Osteocyte (in vitro differentiated cells): Measurements from ENCODE around the gene ALKBH5. TPM values are rescaled to one million over a fixed set of nuclear protein-coding genes. Genes with fewer than 3 reads are reported as not detected.

Experiments
- DNase-seq: peaks from one replicate; pipeline ENCODE4 v3.0.0; 2021; ENCODE audit warnings: mixed read lengths; ENCODE audit not compliant: unreplicated experiment; ENCODE audit errors: extremely low spot score
- H3K27ac Mint-ChIP-seq: one replicate; pipeline ENCODE4 v1.8.0; 2021; ENCODE audit warnings: mild to moderate bottlenecking, mixed read lengths; ENCODE audit not compliant: unreplicated experiment
- H3K27me3 Mint-ChIP-seq: one replicate; pipeline ENCODE4 v1.8.0; 2021; ENCODE audit warnings: mixed read lengths; ENCODE audit not compliant: unreplicated experiment
- H3K36me3 Mint-ChIP-seq: one replicate; pipeline ENCODE4 v1.8.0; 2021; ENCODE audit warnings: mixed read lengths; ENCODE audit not compliant: unreplicated experiment
- H3K4me1 Mint-ChIP-seq: one replicate; pipeline ENCODE4 v1.8.0; 2021; ENCODE audit warnings: mixed read lengths; ENCODE audit not compliant: unreplicated experiment
- H3K4me3 Mint-ChIP-seq: one replicate; pipeline ENCODE4 v1.8.0; 2021; ENCODE audit warnings: mild to moderate bottlenecking, moderate library complexity, mixed read lengths; ENCODE audit not compliant: unreplicated experiment
- H3K9me3 Mint-ChIP-seq: one replicate; pipeline ENCODE4 v1.8.0; 2021; ENCODE audit warnings: mixed read lengths; ENCODE audit not compliant: unreplicated experiment
- total RNA-seq: library from RNA; stranded (reverse); gene quantifications from 2 replicates; pipeline ENCODE4 v1.2.1, GENCODE V29; 2021
- TF ChIP-seq, protein P1 (sequence below): fragments of 200-600 bp; sonication (generic); IDR thresholded peaks from 2 replicates; pipeline ENCODE4 v1.5.0; 2021; ENCODE audit warnings: antibody characterized with exemption, mild to moderate bottlenecking, moderate library complexity

ALKBH5 gene
- total RNA-seq, 1 donor from 2014 or later, result 89.4 TPM

DNA sequence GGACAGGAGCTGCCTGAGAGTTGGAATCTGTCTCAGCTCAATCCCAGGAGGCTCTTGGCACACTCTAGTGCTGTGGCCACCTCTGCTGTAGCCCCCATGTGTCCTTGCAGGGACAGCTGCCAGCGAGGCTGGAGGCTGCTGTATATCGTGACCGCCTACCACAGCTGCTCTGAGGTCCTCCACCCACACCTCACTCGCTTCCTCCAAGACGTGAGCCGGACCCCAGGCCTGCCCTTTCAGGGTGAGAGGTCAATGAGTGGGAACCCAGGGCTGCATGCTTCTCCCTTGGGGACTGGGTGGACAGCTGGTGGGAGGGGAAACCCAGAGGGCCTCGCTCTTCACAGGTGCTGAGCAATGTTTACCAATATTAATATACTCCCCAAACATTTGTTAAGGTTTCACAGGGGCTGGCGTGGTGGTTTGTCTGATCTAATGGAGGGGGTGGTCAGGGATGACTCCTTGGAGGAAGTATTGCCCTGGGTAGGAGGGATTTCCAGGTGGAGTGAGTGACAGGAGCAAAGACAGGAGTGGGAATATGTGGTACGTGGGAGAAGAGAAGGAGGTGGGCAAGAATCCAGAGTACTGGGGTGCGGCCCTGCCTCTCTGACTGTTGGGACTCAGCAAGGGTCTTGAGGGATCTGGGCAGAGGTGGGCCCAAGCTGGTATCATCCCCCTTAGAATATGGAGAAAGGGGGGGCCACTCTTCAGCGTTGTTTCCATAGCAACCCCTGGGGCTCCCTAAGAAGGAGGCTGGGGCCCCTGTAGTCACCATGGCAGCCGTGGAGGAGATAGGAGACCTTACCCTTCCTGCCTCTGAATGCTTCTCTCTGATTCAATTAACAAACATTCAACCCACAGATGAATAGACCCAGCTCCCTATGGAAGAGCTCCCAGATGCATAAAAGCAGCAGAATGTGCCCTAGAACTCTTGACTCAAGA is 22.2 kb upstream of the ALKBH5 start:
- no peak overlapping the region for H3K27ac Mint-ChIP-seq
- H3K36me3 Mint-ChIP-seq, result no peaks in the 10 kb centered on the region
- peaks cover 4% of the 10 kb centered on the region for H3K4me1 Mint-ChIP-seq
- H3K9me3 Mint-ChIP-seq, result no peaks in the 10 kb centered on the region
- TF ChIP-seq, protein P1, sequence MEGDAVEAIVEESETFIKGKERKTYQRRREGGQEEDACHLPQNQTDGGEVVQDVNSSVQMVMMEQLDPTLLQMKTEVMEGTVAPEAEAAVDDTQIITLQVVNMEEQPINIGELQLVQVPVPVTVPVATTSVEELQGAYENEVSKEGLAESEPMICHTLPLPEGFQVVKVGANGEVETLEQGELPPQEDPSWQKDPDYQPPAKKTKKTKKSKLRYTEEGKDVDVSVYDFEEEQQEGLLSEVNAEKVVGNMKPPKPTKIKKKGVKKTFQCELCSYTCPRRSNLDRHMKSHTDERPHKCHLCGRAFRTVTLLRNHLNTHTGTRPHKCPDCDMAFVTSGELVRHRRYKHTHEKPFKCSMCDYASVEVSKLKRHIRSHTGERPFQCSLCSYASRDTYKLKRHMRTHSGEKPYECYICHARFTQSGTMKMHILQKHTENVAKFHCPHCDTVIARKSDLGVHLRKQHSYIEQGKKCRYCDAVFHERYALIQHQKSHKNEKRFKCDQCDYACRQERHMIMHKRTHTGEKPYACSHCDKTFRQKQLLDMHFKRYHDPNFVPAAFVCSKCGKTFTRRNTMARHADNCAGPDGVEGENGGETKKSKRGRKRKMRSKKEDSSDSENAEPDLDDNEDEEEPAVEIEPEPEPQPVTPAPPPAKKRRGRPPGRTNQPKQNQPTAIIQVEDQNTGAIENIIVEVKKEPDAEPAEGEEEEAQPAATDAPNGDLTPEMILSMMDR, result no peak
- DNase-seq, result no peak
- peaks cover 2% of the 10 kb centered on the region for H3K27me3 Mint-ChIP-seq
- H3K4me3 Mint-ChIP-seq, result no peak overlapping the region

DNA sequence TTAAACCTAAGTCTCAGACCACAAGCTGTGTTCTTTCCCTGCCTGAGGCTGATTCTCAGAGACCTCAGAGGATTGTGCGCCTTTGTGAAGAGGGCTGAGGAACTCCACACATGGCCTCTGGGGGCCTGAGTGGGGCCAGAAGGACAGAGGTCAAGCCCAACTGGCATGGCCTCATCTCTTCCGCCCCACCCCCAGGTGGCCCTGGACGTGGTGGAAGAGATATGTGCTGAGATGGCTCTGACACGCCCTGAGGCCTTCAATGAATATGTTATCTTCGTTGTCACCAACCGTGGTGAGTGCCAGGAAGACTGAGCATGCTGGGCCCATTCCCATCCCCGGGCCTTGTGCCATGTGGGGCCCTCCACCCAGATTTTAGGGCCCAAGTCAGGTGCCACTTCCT is 20.1 kb upstream of the ALKBH5 start:
- no peak for DNase-seq
- Mint-ChIP-seq H3K36me3 (no peaks in the 10 kb centered on the region), H3K27ac (no peak overlapping the region), H3K9me3 (no peaks in the 10 kb centered on the region), H3K27me3 (peaks cover 2% of the 10 kb centered on the region), H3K4me1 (no peaks in the 10 kb centered on the region), H3K4me3 (no peak overlapping the region)
- TF ChIP-seq, protein P1, result no peak

DNA sequence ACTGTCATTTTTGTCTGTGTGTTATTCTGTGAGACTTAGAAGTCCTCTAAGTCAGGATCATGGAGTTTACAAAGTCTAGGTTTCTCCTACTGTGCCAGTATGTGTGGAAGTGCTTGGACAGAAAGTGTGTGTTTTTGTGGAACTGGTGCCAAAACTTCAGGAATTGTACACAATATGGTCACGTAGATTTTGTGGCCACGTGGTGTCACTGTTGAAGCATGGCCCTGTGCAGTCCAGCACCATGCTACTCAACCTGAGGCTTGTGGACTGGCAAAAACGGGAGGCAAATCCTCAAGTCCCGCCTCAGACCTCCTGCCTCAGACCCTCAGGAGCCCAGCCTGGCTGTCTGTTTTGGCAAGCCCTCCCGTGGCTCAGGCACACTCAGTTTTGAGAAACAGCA is 16.7 kb upstream of the ALKBH5 start:
- DNase-seq, result no peak
- TF ChIP-seq, protein P1, result no peak
- no peak overlapping the region for H3K27ac Mint-ChIP-seq
- no peaks in the 10 kb centered on the region for H3K9me3 Mint-ChIP-seq
- no peaks in the 10 kb centered on the region for H3K27me3 Mint-ChIP-seq
- no peak overlapping the region for H3K4me3 Mint-ChIP-seq
- H3K36me3 Mint-ChIP-seq, result no peaks in the 10 kb centered on the region
- no peaks in the 10 kb centered on the region for H3K4me1 Mint-ChIP-seq

DNA sequence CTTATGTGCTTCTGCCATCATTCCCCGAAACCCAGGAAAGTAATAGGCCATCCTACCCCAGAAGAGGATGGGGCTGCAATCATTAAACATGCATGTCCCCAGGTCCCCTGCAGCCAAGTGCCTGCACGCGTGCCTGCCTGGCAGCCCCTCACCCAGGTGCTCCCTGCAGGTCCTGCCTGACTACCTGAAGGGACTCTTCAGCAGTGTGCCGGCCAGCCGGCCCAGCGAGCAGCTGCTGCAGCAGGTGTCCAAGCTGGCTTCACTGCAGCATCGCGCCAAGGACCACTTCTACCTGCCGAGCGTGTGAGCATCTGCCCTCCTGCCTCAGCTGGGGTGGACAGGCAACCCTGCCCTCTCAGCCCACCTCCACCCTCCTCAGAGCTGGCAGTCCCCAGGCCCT is 16.2 kb upstream of the ALKBH5 start:
- Mint-ChIP-seq H3K4me1 (no peaks in the 10 kb centered on the region), H3K4me3 (no peak overlapping the region), H3K27ac (no peak overlapping the region), H3K36me3 (no peaks in the 10 kb centered on the region), H3K27me3 (no peaks in the 10 kb centered on the region), H3K9me3 (no peaks in the 10 kb centered on the region)
- TF ChIP-seq, protein P1, result no peak
- no peak for DNase-seq

DNA sequence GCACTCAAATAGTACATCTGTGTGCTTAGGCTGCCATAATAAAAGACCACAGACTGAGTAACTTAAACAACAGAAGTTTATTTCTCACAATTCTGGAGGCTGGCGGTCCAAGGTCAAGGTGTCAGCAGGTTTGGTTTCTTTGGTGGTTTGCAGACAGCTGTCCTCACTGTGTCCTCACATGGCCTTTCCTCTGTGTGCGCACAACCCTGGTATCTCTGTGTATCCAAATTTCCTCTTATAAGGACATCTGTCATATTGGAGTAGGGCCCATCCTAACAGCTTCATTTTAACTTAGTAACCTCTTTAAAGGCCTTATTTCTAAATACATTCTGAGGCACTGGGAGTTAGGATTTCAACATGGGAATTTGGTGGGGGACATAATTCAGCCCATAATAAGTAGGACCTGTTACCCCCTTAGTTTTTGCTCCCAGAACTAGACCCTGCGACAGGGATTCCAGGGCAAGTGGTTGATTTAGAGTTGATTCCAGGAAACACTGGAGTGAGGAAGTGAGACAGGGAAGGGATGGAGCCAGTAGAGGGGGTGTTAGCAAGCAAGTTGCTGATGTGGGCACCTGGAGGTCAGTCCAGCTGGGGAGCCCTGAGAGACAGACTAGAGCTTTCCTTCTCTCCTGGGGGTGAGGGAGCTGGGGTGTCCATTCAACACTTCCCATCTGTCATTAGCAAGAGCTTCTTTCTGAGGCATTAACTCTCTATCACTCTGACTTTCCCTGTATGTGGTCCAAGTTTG is 10.9 kb upstream of the ALKBH5 start:
- Mint-ChIP-seq H3K9me3 (no peaks in the 10 kb centered on the region), H3K4me1 (no peaks in the 10 kb centered on the region), H3K27me3 (no peaks in the 10 kb centered on the region), H3K4me3 (no peak overlapping the region), H3K36me3 (no peaks in the 10 kb centered on the region), H3K27ac (no peak overlapping the region)
- no peak for DNase-seq
- TF ChIP-seq, protein P1, result no peak
